Aorta (tissue), 5 donors: ENCODE measurements around the gene MED29. TPM values are rescaled to one million over a fixed set of nuclear protein-coding genes. Genes with fewer than 3 reads are reported as not detected.

ENCODE experiments used
- ATAC-seq: fragments of 200-7000 bp; cut with Tn5 transposase; one replicate; pipeline ENCODE4 v1.9.1; 2022; ENCODE audit warnings: moderate library complexity; ENCODE audit not compliant: low FRiP score
- DNase-seq, 2 donors: peaks; one replicate each; pipeline ENCODE4 v3.0.0-alpha.2; 2020
- H3K27ac ChIP-seq, 2 donors: one replicate each; pipeline ENCODE4 v1.5.1; 2013; ENCODE audit warnings: low read length in 2 of 2, mild to moderate bottlenecking in 2 of 2, moderate library complexity in 2 of 2, control low read depth in 1 of 2, inconsistent platforms in 1 of 2, low read depth in 1 of 2
- H3K27me3 ChIP-seq, 2 donors: one replicate each; pipeline ENCODE4 v1.6.1; 2013; ENCODE audit warnings: control low read depth in 1 of 2, low read length in 1 of 2, mild to moderate bottlenecking in 1 of 2, moderate library complexity in 1 of 2; ENCODE audit not compliant: insufficient read depth in 2 of 2, control insufficient read depth in 1 of 2
- H3K36me3 ChIP-seq, 2 donors: one replicate each; pipeline ENCODE4 v1.6.1; 2013; ENCODE audit warnings: control low read depth in 1 of 2, low read length in 1 of 2, mild to moderate bottlenecking in 1 of 2; ENCODE audit not compliant: insufficient read depth in 2 of 2, control insufficient read depth in 1 of 2
- H3K4me1 ChIP-seq, 2 donors: one replicate each; pipeline ENCODE4 v1.6.1; 2013; ENCODE audit warnings: low read length in 2 of 2, control low read depth in 1 of 2, mild to moderate bottlenecking in 1 of 2, moderate library complexity in 1 of 2; ENCODE audit not compliant: insufficient read depth in 2 of 2, control insufficient read depth in 1 of 2
- H3K4me3 ChIP-seq, 2 donors: one replicate each; pipeline ENCODE4 v1.5.1; 2013; ENCODE audit warnings: low read length in 2 of 2, control low read depth in 1 of 2, mild to moderate bottlenecking in 1 of 2
- H3K9me3 ChIP-seq: one replicate; pipeline ENCODE4 v1.6.1; 2013; ENCODE audit warnings: mild to moderate bottlenecking, low read length; ENCODE audit not compliant: control insufficient read depth
- WGBS, 2 donors: extraction: QIAGEN DNeasy Blood & Tissue Kit; methylation state at CpG; one replicate each; pipeline ENCODE4 v1.1.7; 2013; 5-methylcytosine and 5-hydroxymethylcytosine counted together
- intact Hi-C, 2 donors: fragments of 100-400 bp; cut with DNase I; formaldehyde crosslinking; loops; one replicate each; pipeline versions ENCODE4 v1.14.2 to v1.15.0; 2022
- polyA plus RNA-seq, 2 donors: library from polyadenylated mRNA; stranded (reverse); fragments of 200-250 nt; gene quantifications; one replicate each; pipeline ENCODE4 v1.2.3, GENCODE V29; 2013
- total RNA-seq, 2 donors: library from RNA; stranded (reverse); fragmentation: NEBNext Ultra II Directional; extraction: Animal tissue kit (Norgen Biotek cat#: 25700); gene quantifications; one replicate each; pipeline ENCODE4 v1.2.1, GENCODE V29; 2021
- donor health status: healthy with polysubstance abuse.
- donor health status: Bipolar disorder and iron deficiency.
- donor health status: DM: no; HTN: no; CAD: no.
- donor health status: DM: no; HTN: no; CAD: no.
- donor health status: DM: yes; HTN: yes; CAD: no.

The MED29 gene
- total and polyA plus RNA-seq, 4 donors, result 26.0 to 35.1 (median 29.3) TPM

GRCh38 chr19:39406656-39407409 is 15.7 kb downstream of the MED29 start, which contains the start of gene ZFP36:
ZFP36 (plus strand) TSS chr19:39406847; CDS start chr19:39406905, 58 bp downstream.
- intact Hi-C loops, result loop anchor here (10.0 kb wide), 1 partner anchor 1152 kb away; the partner anchor contains the start of gene PPP1R14A (in 2 of the 2)
- Histone ChIP-seq H3K4me3 (peak within 1 kb of the TSS; percentile 79 to 89), H3K27ac (peak within 1 kb of the TSS; percentile 74 to 97), H3K9me3 (no peaks in the 10 kb centered on the region), H3K36me3 (peaks cover 0 to 2% of the 10 kb centered on the region in 2 donors), H3K27me3 (peaks cover 0 to 2% of the 10 kb centered on the region in 2 donors), H3K4me1 (no peaks in the 10 kb centered on the region)
- peak; percentile 55 for ATAC-seq
- peak; percentile 93 to 98 for DNase-seq
- 0% methylated on average over 52 to 56 of the region's 56 CpGs for WGBS, 2 donors

GRCh38 chr19:39407410-39407659 is 16.2 kb downstream of the MED29 start:
- DNase-seq, result no peak
- H3K4me1 ChIP-seq, result no peaks in the 10 kb centered on the region
- 0 to 1% methylated on average over 14 of the region's 14 CpGs for WGBS, 2 donors
- H3K36me3 ChIP-seq, result peaks cover 0 to 2% of the 10 kb centered on the region in 2 donors
- peaks cover 0 to 2% of the 10 kb centered on the region in 2 donors for H3K27me3 ChIP-seq
- H3K9me3 ChIP-seq, result no peaks in the 10 kb centered on the region
- no peak for ATAC-seq
- intact Hi-C loops, result loop anchor here (10.0 kb wide), 1 partner anchor 1153 kb away; the partner anchor contains the start of gene PPP1R14A (in 2 of the 2)
- H3K27ac ChIP-seq, result peak overlapping the region; percentile 74 to 97
- H3K4me3 ChIP-seq, result peak overlapping the region; percentile 79 to 89

GRCh38 chr19:39407660-39408391 is 16.6 kb downstream of the MED29 start:
- Histone ChIP-seq H3K27me3 (peaks cover 0 to 2% of the 10 kb centered on the region in 2 donors), H3K9me3 (no peaks in the 10 kb centered on the region), H3K4me1 (no peaks in the 10 kb centered on the region), H3K36me3 (peaks cover 0 to 2% of the 10 kb centered on the region in 2 donors), H3K4me3 (peak overlapping the region; percentile 79 to 89), H3K27ac (peak overlapping the region; percentile 74 to 97)
- WGBS, 2 donors, result 1% methylated on average over 40 of the region's 40 CpGs
- intact Hi-C loops, result loop anchor here (10.0 kb wide), 1 partner anchor 1153 kb away; the partner anchor contains the start of gene PPP1R14A (in 2 of the 2)
- DNase-seq, result peak; percentile 72 to 90
- no peak for ATAC-seq

- Histone ChIP-seq H3K9me3 (no peaks in the 10 kb centered on the region), H3K36me3 (peaks cover 0 to 2% of the 10 kb centered on the region in 2 donors), H3K4me3 (peak overlapping the region; percentile 79 to 89), H3K4me1 (no peaks in the 10 kb centered on the region), H3K27me3 (peaks cover 0 to 2% of the 10 kb centered on the region in 2 donors), H3K27ac (peak overlapping the region; percentile 74 to 97)
- DNase-seq (peak in 1 of 2 donors; percentile 89), ATAC-seq (no peak)
- intact Hi-C loops, result loop anchor here (10.0 kb wide), 1 partner anchor 1154 kb away; the partner anchor contains the start of gene PPP1R14A (in 2 of the 2)
- 5 to 7% methylated on average over 20 of the region's 20 CpGs for WGBS, 2 donors
Measured at GRCh38 chr19:39408392-39409207, 17.4 kb downstream of the MED29 start.

GRCh38 chr19:39409208-39410016 is 18.2 kb downstream of the MED29 start:
- intact Hi-C loops, result loop anchor here (2.0 to 10.0 kb wide), 2 partner anchors 13 to 1155 kb away; partner anchors contain the start of gene PPP1R14A (in 2 of the 2)
- peak; percentile 48 for ATAC-seq
- H3K27ac ChIP-seq, result peak overlapping the region; percentile 96 to 97
- peaks cover 0 to 2% of the 10 kb centered on the region in 2 donors for H3K36me3 ChIP-seq
- peak overlapping the region; percentile 79 to 89 for H3K4me3 ChIP-seq
- no peaks in the 10 kb centered on the region for H3K4me1 ChIP-seq
- 0 to 1% methylated on average over 52 of the region's 52 CpGs for WGBS, 2 donors
- H3K27me3 ChIP-seq, result peaks cover 0 to 2% of the 10 kb centered on the region in 2 donors
- no peaks in the 10 kb centered on the region for H3K9me3 ChIP-seq
- DNase-seq, result peak; percentile 94 to 97

- DNase-seq (peak; percentile 91 to 95), ATAC-seq (peak; percentile 19)
- Histone ChIP-seq H3K4me3 (peak overlapping the region; percentile 79 to 89), H3K4me1 (no peaks in the 10 kb centered on the region), H3K9me3 (no peaks in the 10 kb centered on the region), H3K27me3 (peaks cover 0 to 2% of the 10 kb centered on the region in 2 donors), H3K27ac (peak overlapping the region; percentile 92 to 97), H3K36me3 (peaks cover 0 to 2% of the 10 kb centered on the region in 2 donors)
- intact Hi-C loops, result loop anchor here in 1 of 2 donors (2.0 kb wide), 1 partner anchor 13 kb away; no protein-coding TSS in a partner anchor
- 1% methylated on average over 25 to 35 of the region's 35 CpGs for WGBS, 2 donors
Measured at GRCh38 chr19:39410017-39410830, 19.0 kb downstream of the MED29 start.

GRCh38 chr19:39410831-39411080 is 19.6 kb downstream of the MED29 start:
- H3K36me3 ChIP-seq, result peaks cover 0 to 2% of the 10 kb centered on the region in 2 donors
- WGBS, 2 donors, result 33 to 48% methylated on average over 1 of the region's 1 CpG
- peaks cover 0 to 2% of the 10 kb centered on the region in 2 donors for H3K27me3 ChIP-seq
- no peak for ATAC-seq
- no peak for DNase-seq
- H3K4me1 ChIP-seq, result no peaks in the 10 kb centered on the region
- peak overlapping the region; percentile 92 to 97 for H3K27ac ChIP-seq
- intact Hi-C loops, result loop anchor here in 1 of 2 donors (2.0 kb wide), 1 partner anchor 14 kb away; no protein-coding TSS in a partner anchor
- H3K4me3 ChIP-seq, result peak overlapping the region; percentile 79 to 89
- no peaks in the 10 kb centered on the region for H3K9me3 ChIP-seq
